ENCODE measurements around the gene AHDC1. TPM values are rescaled to one million over a fixed set of nuclear protein-coding genes. Genes with fewer than 3 reads are reported as not detected.

Gene AHDC1
- total and polyA plus RNA-seq, 2 of the 13 experiments (the other 11 are each of a cell fraction or from before 2014, with no cell fraction given), result 1.0 to 2.7 TPM

DNA sequence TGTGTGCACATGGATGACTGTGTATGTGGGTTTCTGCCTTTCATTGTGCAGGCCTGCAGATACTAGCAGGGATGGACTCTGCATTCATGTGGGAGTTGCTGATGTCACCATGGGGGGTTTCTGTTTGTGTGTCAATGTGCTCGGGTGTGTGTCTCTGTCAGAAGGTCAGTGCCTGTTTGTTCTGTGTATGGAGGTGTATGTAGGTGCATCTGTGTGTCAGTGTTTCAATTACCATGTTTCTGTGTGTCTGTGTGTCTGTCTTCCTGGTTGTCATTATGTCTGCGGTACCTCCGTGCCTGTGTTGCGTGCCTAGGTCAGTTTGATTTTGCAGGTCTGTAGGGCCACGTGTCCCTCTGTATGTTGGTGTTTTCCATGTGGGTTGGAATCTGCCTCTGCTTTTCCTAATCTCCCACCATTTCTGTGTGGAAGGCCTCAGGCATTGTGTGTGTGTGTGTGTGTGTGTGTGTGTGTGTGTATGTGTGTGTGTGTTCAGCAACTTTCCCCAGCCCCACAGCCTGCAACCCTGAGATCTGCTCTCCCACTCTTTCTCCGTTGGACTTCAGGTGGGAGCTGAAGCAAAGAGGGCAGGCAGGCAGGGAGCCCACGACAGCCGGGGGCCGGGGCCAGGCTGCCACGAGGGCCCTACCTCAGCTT lies 77.2 kb downstream of the AHDC1 start (continued):
- TF ChIP-seq ZNF644 (CRISPR knock-in tag; IDR thresholded peaks at IDR 0.05; ENCODE audit: low read depth) (no peak), ZNF652 (CRISPR knock-in tag; IDR thresholded peaks at IDR 0.05; ENCODE audit: borderline replicate concordance, low read depth) (no peak), SMARCC2 (IDR thresholded peaks at IDR 0.05) (no peak), ZFYVE20 (CRISPR knock-in tag; IDR thresholded peaks at IDR 0.05; ENCODE audit: borderline replicate concordance, low read depth) (no peak), ZMAT3 (CRISPR knock-in tag; conservative IDR thresholded peaks at IDR 0.05) (peak; percentile 71), ZSCAN12 (CRISPR knock-in tag; IDR thresholded peaks at IDR 0.05) (no peak), NCOA2 (CRISPR knock-in tag; IDR thresholded peaks at IDR 0.05) (no peak), ZNF337 (CRISPR knock-in tag; IDR thresholded peaks at IDR 0.05; ENCODE audit: borderline replicate concordance, low read depth) (no peak), CHD2 (IDR thresholded peaks at IDR 0.05; ENCODE audit: low read depth, low read length) (no peak), SP140L (CRISPR knock-in tag; IDR thresholded peaks at IDR 0.05; ENCODE audit: borderline replicate concordance) (no peak), CBX1 (IDR thresholded peaks at IDR 0.05; ENCODE audit: low read depth) (no peak), ATAD3A (CRISPR knock-in tag; IDR thresholded peaks at IDR 0.05) (no peak), HDAC1 (CRISPR knock-in tag; IDR thresholded peaks at IDR 0.05) (peak; percentile 68; the same call in 1 of the 2 replicates), TCF12 (IDR thresholded peaks at IDR 0.05) (no peak), TCF12 (CRISPR knock-in tag; IDR thresholded peaks at IDR 0.05) (no peak), ZNF354B (CRISPR knock-in tag; IDR thresholded peaks at IDR 0.05) (no peak), KAT2B (IDR thresholded peaks at IDR 0.05; ENCODE audit: borderline replicate concordance, low read depth, low read length) (no peak)
- TF ChIP-seq, protein P1, sequence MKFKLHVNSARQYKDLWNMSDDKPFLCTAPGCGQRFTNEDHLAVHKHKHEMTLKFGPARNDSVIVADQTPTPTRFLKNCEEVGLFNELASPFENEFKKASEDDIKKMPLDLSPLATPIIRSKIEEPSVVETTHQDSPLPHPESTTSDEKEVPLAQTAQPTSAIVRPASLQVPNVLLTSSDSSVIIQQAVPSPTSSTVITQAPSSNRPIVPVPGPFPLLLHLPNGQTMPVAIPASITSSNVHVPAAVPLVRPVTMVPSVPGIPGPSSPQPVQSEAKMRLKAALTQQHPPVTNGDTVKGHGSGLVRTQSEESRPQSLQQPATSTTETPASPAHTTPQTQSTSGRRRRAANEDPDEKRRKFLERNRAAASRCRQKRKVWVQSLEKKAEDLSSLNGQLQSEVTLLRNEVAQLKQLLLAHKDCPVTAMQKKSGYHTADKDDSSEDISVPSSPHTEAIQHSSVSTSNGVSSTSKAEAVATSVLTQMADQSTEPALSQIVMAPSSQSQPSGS (CRISPR knock-in tag; IDR thresholded peaks at IDR 0.05), result no peak
- TF ChIP-seq, protein P2, sequence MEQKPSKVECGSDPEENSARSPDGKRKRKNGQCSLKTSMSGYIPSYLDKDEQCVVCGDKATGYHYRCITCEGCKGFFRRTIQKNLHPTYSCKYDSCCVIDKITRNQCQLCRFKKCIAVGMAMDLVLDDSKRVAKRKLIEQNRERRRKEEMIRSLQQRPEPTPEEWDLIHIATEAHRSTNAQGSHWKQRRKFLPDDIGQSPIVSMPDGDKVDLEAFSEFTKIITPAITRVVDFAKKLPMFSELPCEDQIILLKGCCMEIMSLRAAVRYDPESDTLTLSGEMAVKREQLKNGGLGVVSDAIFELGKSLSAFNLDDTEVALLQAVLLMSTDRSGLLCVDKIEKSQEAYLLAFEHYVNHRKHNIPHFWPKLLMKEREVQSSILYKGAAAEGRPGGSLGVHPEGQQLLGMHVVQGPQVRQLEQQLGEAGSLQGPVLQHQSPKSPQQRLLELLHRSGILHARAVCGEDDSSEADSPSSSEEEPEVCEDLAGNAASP (CRISPR knock-in tag; IDR thresholded peaks at IDR 0.05; ENCODE audit: borderline replicate concordance), result no peak
- TF ChIP-seq, protein P3, sequence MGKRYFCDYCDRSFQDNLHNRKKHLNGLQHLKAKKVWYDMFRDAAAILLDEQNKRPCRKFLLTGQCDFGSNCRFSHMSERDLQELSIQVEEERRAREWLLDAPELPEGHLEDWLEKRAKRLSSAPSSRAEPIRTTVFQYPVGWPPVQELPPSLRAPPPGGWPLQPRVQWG (CRISPR knock-in tag; IDR thresholded peaks at IDR 0.05; ENCODE audit: borderline replicate concordance, low read depth), result no peak
- TF ChIP-seq, protein P4, sequence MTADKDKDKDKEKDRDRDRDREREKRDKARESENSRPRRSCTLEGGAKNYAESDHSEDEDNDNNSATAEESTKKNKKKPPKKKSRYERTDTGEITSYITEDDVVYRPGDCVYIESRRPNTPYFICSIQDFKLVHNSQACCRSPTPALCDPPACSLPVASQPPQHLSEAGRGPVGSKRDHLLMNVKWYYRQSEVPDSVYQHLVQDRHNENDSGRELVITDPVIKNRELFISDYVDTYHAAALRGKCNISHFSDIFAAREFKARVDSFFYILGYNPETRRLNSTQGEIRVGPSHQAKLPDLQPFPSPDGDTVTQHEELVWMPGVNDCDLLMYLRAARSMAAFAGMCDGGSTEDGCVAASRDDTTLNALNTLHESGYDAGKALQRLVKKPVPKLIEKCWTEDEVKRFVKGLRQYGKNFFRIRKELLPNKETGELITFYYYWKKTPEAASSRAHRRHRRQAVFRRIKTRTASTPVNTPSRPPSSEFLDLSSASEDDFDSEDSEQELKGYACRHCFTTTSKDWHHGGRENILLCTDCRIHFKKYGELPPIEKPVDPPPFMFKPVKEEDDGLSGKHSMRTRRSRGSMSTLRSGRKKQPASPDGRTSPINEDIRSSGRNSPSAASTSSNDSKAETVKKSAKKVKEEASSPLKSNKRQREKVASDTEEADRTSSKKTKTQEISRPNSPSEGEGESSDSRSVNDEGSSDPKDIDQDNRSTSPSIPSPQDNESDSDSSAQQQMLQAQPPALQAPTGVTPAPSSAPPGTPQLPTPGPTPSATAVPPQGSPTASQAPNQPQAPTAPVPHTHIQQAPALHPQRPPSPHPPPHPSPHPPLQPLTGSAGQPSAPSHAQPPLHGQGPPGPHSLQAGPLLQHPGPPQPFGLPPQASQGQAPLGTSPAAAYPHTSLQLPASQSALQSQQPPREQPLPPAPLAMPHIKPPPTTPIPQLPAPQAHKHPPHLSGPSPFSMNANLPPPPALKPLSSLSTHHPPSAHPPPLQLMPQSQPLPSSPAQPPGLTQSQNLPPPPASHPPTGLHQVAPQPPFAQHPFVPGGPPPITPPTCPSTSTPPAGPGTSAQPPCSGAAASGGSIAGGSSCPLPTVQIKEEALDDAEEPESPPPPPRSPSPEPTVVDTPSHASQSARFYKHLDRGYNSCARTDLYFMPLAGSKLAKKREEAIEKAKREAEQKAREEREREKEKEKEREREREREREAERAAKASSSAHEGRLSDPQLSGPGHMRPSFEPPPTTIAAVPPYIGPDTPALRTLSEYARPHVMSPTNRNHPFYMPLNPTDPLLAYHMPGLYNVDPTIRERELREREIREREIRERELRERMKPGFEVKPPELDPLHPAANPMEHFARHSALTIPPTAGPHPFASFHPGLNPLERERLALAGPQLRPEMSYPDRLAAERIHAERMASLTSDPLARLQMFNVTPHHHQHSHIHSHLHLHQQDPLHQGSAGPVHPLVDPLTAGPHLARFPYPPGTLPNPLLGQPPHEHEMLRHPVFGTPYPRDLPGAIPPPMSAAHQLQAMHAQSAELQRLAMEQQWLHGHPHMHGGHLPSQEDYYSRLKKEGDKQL (CRISPR knock-in tag; IDR thresholded peaks at IDR 0.05; ENCODE audit: low read depth), result no peak

Data from HepG2 (cell line).